ENCODE data around the gene ZC3H10. TPM values are rescaled to one million over a fixed set of nuclear protein-coding genes. Genes with fewer than 3 reads are reported as not detected.
"Not testable (repeated sequence)": the region's sequence is repeated elsewhere in the genome, so short reads cannot be mapped to it uniquely, and the experiment has no call there.

ZC3H10 gene
- 3.6 TPM for polyA plus RNA-seq (ENCODE audit: insufficient read length)

DNA sequence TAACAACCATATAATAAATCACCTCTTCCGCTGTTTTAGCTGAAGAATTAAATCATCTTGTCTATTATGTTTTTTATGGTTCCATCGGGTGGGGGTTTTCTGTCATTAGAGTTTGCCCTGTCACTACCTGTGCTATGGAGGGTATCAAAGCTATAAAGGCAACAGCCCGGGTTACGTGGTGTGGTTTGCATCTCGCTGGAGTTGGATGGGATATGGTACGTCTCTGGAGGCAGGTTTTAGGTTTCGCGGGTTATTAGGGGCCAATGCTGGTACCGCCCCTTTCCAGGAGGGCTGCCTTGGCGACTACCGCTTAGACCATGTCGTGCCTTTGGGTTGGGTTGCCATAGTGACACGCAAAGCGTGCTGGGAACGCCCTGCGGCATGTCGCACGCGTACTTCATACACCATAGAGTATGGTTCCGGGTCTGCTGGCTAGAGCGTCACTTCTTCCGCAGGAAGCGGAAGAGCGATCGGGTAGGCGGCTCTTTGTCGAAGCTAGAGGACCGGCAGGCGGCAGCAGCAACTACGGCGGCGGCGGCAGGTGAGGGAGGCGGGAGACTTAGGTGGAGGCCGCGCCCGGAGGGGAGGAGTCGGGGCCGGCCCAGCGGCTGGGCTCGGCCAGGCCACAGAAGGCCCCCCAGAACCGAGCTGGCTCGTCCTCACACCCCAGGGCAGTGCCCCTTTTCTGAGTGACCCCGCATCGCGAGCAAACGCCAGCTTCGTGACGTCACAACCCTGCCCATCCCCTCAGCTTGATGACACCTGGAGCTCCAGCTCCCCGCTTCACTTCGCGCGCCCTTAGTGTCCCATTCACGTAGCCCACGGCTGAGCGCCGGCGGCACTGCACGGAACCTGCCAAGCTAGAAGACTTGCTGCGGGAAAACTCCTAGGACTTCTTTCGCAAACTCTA is at the start of gene ZC3H10:
Gene ZC3H10 (plus strand): TSS at position 489 of the 910 bp plus-strand sequence. CDS start 2,297 bp downstream, outside the sequence.
- peak; percentile 99 for DNase-seq (ENCODE audit: low read depth)

DNA sequence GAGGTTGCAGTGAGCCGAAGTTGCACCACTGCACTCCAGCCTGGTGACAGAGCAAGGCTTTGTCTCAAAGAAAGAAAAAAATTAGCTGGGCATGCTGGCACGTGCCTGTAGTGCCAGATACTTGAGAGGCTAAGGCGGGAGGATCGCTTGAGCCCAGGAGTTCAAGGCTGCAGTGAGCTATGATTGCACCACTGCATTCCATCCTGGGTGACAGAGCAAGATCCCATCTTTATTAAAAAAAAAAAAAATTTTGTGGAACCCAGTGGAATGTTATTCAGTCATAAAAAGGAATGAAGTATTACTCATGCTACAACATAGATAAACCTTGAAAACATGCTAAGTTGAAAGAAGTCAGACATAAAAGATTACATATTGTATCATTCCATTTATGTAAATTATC is 46.4 kb upstream of the ZC3H10 start:
- no peak for DNase-seq (ENCODE audit: low read depth)

DNA sequence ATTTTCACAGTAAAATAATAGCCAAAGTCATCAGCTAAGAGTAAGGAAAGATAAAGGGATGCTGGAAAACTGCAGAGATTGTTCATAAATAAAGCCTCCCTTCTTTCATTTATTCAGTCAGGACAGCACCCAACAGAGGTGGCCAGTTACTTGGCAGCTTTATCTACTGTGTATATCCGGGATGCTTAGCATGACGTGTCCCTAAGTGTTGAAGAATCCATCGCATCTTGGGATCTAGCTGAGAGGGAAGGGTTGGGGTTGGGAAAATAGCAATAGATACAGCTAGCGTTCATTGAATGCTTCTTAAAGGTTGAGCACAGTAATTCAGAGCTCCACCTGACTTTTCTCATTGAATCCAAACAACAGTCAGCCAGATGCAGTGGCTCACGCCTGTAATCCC is 43.7 kb upstream of the ZC3H10 start:
- DNase-seq (ENCODE audit: low read depth), result no peak

- not testable (repeated sequence) for DNase-seq (ENCODE audit: low read depth)
Measured at GRCh38 chr12:56077966-56078365, 40.1 kb upstream of the ZC3H10 start.

GRCh38 chr12:56078427-56078826 is 39.6 kb upstream of the ZC3H10 start:
- DNase-seq (ENCODE audit: low read depth), result no peak

DNA sequence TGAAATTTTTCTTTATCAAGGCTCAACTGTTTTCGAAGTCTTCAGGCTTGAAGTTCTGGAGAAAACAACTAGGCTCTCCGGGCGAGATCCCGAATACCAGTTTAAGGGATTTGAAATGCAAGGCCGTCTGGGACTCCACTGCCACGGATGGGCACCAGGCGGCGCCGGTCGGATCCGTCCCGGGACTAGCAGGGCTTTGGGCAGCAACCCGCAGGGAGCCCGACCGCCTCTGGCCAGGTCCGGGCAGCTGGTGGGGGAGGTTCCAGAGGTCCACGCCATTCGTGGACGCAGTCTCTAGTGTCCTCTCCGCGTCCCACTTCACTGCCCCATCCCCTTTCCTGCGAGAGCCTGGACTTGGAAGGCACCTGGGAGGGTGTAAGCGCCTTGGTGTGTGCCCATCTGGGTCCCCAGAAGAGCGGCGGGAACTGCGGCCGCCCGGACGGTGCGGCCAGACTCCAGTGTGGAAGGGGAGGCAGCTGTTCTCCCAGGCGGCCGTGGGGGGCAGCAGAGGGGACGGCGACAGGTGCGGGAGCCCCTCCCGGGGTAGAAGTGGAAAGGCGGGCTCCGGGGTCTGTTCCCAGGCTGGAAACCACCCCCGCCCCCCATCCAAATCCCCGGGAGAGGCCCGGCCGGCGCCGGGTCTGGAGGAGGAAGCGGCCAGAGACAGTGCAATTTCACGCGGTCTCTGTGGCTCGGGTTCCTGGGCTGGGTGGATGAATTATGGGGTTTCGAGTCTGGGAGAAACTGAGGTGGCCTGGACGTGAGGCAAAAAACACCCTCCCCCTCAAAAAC is 38.9 kb upstream of the ZC3H10 start:
- no peak for DNase-seq (ENCODE audit: low read depth)

GRCh38 chr12:56079723-56080555 is 38.1 kb upstream of the ZC3H10 start, which contains the start of gene ERBB3:
Gene ERBB3, plus strand, starts transcription at chr12:56080165. Its CDS starts 136 bp downstream, at chr12:56080301.
- DNase-seq (ENCODE audit: low read depth), result no peak

DNA sequence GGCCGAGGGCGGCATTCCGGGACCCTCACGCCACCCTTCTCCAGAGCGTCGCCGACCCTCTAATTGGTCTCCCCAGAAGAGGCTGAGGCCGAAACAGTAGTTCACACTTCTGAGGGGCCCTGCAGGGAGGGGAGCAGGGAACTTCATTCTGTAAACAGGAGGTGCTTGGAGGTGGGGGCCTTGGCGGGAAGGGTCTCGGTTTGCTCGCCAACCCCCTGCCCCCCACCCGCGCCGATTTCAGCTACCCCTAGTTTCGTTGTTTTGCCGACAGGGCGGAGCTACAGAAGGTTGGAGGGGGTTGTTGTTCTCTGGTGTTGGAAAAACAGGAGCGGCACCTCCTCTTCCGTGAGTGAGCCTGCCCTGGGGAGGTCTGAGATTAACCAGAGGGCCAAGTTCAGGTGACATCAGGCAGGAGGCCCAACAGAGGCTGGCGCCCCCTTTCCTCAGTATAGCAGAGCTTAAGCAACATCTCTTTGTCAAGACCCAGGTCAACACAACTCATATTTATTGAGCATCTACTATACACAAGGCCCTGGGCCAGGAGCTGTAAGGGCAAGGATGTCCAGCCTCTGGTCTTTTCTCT is 37.4 kb upstream of the ZC3H10 start:
- no peak for DNase-seq (ENCODE audit: low read depth)

GRCh38 chr12:56081393-56082347 is 36.4 kb upstream of the ZC3H10 start:
- no peak for DNase-seq (ENCODE audit: low read depth)

GRCh38 chr12:56082382-56082781 is 35.7 kb upstream of the ZC3H10 start:
- DNase-seq (ENCODE audit: low read depth), result no peak

- DNase-seq (ENCODE audit: low read depth), result no peak
Measured at GRCh38 chr12:56082967-56083366, 35.1 kb upstream of the ZC3H10 start.

GRCh38 chr12:56084958-56085543 is 33.0 kb upstream of the ZC3H10 start:
- DNase-seq (ENCODE audit: low read depth), result no peak

GRCh38 chr12:56086096-56086495 is 32.0 kb upstream of the ZC3H10 start:
- DNase-seq (ENCODE audit: low read depth), result no peak

- no peak for DNase-seq (ENCODE audit: low read depth)
Measured at GRCh38 chr12:56086608-56087007, 31.5 kb upstream of the ZC3H10 start.

DNA sequence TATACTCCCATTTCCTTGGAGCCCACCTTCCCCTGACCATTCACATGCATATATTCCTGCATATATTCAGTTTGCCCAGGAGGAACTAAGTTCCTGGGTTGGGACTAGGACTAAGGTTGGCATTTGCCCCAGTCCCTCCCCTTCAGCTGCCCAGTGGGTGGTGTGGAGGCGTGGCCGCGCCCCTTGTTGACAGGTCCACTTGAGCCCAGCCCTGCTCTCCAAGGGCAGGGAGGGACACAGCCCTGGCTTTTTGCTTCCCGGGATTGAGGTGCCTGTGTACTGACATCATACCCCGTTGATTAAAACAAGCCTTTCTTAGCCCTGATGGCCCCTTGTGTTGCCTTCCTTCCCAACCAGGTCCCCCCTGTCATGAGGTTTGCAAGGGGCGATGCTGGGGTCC is 30.8 kb upstream of the ZC3H10 start:
- no peak for DNase-seq (ENCODE audit: low read depth)

DNA sequence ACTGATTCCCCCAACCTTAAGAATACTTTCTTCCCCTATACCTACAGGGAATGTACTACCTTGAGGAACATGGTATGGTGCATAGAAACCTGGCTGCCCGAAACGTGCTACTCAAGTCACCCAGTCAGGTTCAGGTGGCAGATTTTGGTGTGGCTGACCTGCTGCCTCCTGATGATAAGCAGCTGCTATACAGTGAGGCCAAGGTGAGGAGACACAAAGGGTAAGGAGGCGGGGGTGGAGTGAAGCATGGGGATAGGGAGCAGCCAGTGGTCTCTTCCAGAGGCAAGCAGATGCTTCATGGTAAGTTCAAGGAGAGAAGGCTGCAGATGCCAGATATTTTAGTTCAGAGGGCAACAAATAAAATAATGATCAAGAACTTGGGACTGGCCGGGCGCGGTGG is 20.3 kb upstream of the ZC3H10 start:
- no peak for DNase-seq (ENCODE audit: low read depth)

DNA sequence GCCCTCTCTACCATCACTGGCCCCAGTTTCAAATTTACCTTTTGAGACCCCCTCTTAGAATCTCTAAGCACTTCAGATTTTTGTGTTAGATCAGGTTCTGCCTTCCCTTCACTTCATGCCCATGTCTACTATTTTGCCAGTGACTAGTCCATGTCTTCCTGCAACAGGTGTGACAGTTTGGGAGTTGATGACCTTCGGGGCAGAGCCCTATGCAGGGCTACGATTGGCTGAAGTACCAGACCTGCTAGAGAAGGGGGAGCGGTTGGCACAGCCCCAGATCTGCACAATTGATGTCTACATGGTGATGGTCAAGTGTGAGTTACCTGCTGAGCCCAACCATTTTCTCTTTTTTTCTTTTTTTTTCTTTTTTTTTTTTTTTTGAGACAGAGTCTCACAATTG is 19.5 kb upstream of the ZC3H10 start:
- no peak for DNase-seq (ENCODE audit: low read depth)

GRCh38 chr12:56099787-56100186 is 18.3 kb upstream of the ZC3H10 start:
- no peak for DNase-seq (ENCODE audit: low read depth)

GRCh38 chr12:56101045-56101444 is 17.0 kb upstream of the ZC3H10 start:
- no peak for DNase-seq (ENCODE audit: low read depth)

- DNase-seq (ENCODE audit: low read depth), result no peak
Measured at GRCh38 chr12:56102683-56103065, 15.4 kb upstream of the ZC3H10 start.
